Measurements from ENCODE around the gene GSDMA.

The GSDMA gene

DNA sequence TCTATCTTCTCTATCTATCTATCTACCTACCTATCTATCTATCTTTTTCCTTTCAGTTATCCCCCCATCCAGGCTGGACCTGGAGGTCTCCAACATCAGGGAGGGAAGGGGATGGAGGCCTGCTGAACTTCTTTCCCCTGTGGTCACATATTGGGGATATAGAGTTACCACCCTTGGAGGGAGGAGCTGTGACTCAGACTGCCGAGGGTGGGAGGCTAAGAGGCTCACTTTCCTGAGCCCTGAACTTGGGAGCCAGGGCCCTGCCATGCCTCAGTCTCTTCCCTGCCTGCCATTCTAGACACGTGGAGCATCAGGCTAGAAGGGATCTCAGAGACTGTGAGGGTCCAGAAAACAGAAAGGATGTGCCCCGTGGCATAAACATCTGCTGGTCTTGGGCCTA, 26.9 kb upstream of the GSDMA start:
- no peaks in the 10 kb centered on the region for H3K9me3 Mint-ChIP-seq
- H3K27me3 Mint-ChIP-seq (ENCODE audit: low read depth): no peaks in the 10 kb centered on the region
- H3K36me3 Mint-ChIP-seq (ENCODE audit: low read depth): no peaks in the 10 kb centered on the region
- no peak overlapping the region for H3K27ac Mint-ChIP-seq
- peaks cover 17% of the 10 kb centered on the region for H3K4me1 Mint-ChIP-seq
- TF ChIP-seq, protein P1, sequence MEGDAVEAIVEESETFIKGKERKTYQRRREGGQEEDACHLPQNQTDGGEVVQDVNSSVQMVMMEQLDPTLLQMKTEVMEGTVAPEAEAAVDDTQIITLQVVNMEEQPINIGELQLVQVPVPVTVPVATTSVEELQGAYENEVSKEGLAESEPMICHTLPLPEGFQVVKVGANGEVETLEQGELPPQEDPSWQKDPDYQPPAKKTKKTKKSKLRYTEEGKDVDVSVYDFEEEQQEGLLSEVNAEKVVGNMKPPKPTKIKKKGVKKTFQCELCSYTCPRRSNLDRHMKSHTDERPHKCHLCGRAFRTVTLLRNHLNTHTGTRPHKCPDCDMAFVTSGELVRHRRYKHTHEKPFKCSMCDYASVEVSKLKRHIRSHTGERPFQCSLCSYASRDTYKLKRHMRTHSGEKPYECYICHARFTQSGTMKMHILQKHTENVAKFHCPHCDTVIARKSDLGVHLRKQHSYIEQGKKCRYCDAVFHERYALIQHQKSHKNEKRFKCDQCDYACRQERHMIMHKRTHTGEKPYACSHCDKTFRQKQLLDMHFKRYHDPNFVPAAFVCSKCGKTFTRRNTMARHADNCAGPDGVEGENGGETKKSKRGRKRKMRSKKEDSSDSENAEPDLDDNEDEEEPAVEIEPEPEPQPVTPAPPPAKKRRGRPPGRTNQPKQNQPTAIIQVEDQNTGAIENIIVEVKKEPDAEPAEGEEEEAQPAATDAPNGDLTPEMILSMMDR (IDR thresholded peaks at IDR 0.05; ENCODE audit: unreplicated experiment in 3 of 3): no peak
- no peak overlapping the region for H3K4me3 Mint-ChIP-seq

DNA sequence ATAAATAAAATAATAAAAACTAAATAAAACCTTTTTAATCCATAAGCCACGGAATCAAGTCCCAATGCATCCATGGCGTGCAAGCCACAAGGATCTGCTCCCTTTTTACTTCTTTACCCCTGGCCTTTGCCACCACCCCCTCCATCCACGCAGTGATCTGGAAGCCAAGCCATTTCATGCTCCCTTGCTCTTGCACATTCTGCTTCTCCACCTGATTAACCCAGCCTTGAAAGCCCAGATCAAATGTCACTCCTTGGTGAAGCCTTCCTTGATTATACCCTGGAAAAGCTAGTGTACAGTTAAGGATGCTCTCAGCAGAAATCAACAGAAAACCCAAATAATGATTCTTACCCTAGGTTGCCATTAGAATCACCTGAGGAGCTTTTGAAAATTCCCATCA, 25.4 kb upstream of the GSDMA start:
- Mint-ChIP-seq H3K36me3 (ENCODE audit: low read depth) (no peaks in the 10 kb centered on the region), H3K4me3 (no peak overlapping the region), H3K4me1 (peaks cover 17% of the 10 kb centered on the region), H3K27me3 (ENCODE audit: low read depth) (peaks cover 6% of the 10 kb centered on the region), H3K9me3 (no peaks in the 10 kb centered on the region), H3K27ac (no peak overlapping the region)
- TF ChIP-seq, protein P1 (IDR thresholded peaks at IDR 0.05; ENCODE audit: unreplicated experiment in 3 of 3): no peak

DNA sequence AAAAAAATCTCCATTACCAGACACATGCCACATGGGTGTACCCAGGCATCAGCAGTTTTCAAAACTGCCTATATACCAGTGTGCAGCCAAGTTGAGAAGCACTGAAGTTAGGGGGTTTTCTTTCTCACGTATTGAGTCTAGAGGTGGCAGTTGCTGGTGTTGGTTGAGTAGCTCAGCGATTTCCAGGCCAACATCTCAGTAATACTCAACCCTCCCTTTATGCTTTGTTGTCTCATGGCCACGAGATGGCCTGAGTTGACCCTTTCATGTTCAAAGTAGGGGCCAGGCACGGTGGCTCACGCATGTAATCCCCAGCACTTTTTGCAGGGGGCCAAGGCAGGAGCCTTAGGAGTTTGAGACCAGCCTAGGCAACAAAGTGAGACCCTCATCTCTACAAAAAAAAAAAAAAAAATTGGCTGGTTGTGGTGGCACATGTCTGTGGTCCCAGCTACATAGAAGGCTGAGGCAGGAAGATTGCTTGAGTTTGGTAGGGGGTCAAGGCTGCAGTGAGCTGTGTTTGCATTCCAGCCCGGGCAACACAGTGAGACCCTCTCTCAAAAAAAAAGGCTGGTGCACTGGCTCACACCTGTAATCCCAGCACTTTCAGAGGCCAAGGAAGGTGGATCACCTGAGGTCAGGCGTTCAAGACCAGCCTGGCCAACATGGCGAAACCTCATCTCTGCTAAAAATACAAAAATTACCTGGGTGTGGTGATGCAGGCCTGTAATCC, 24.5 kb upstream of the GSDMA start:
- TF ChIP-seq, protein P1 (IDR thresholded peaks at IDR 0.05; ENCODE audit: unreplicated experiment in 3 of 3): no peak
- H3K27me3 Mint-ChIP-seq (ENCODE audit: low read depth): peaks cover 7% of the 10 kb centered on the region
- H3K27ac Mint-ChIP-seq: no peak overlapping the region
- no peak overlapping the region for H3K4me3 Mint-ChIP-seq
- no peaks in the 10 kb centered on the region for H3K36me3 Mint-ChIP-seq (ENCODE audit: low read depth)
- H3K9me3 Mint-ChIP-seq: no peaks in the 10 kb centered on the region
- H3K4me1 Mint-ChIP-seq: peaks cover 17% of the 10 kb centered on the region

DNA sequence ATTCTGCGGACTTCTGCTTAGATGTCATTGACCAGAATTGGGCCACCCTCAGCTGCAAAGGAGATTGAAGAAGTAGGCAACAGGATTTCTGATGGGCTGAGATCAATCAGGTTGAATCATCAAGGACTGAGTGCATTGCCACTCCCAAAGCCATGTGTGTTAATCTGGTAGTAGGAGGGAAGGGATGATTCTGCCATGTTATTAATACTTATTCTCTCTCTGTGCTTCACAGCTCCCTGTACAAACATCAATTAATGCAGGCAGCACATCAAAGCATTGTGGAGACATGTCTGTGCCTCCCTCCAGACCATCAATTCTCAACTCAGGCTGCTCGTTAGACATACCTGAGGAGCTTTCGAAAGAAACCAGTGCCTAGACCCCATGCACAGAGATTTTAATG, 23.7 kb upstream of the GSDMA start:
- Mint-ChIP-seq H3K4me3 (no peak overlapping the region), H3K27me3 (ENCODE audit: low read depth) (peaks cover 10% of the 10 kb centered on the region), H3K36me3 (ENCODE audit: low read depth) (no peaks in the 10 kb centered on the region), H3K9me3 (no peaks in the 10 kb centered on the region), H3K27ac (peak overlapping the region; percentile 55 to 73 (median 61)), H3K4me1 (peaks cover 16% of the 10 kb centered on the region)
- TF ChIP-seq, protein P1 (IDR thresholded peaks at IDR 0.05; ENCODE audit: unreplicated experiment in 3 of 3): no peak

DNA sequence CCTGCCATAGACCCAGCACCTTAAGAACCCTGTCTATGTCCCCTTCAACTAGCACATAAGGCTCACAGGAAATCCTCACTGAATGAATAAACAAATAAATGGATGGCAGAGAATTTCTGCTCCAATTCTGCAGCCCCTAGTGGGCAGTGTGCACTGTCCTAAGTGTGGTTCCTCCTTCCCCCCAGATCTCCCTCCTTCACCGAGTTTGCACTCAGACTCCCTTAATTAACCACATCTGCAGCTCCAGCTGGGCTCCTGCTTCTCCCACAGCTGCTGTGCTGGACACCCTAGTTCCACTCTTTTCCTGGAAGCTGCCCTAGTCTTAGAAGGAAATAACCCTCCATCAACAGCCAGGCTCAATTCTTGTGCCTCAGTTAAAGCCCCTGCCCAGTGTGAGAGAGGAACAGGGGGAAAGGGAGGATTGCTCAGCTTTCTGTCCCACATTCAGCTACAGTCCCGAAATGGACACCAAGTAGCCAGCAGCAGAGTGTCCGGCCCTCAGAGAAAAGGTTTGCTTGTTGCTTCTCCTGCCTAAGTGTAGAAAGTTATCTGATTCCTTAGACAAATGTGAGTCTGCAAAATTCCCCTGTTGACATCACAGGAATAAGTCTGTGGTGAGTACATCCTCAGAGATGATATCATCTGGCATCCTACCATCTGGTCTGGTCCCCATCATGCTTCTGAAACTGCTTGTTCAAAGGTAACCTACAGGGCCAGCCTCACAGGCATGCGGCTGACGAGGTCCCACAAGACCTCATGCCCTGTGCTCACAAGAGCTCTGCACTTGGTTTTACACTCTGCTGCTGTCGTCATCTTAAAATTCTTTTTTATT, 23.0 kb upstream of the GSDMA start:
- Mint-ChIP-seq H3K4me1 (peaks cover 12% of the 10 kb centered on the region), H3K4me3 (peak overlapping the region in 1 of 3 experiments; percentile 2), H3K27ac (peak overlapping the region; percentile 55 to 73 (median 61)), H3K36me3 (ENCODE audit: low read depth) (no peaks in the 10 kb centered on the region), H3K9me3 (no peaks in the 10 kb centered on the region), H3K27me3 (ENCODE audit: low read depth) (peaks cover 10% of the 10 kb centered on the region)
- TF ChIP-seq, protein P1 (IDR thresholded peaks at IDR 0.05; ENCODE audit: unreplicated experiment in 3 of 3): peak; percentile 49 to 61 (median 59)
